Erythroblast (primary cell): ENCODE data around the gene TRPM5.

Experiments
- DNase-seq, 2 experiments: peaks; one replicate each; lab custom pipeline; 2025; lab: John Stamatoyannopoulos, UW
- GATA1 ChIP-seq: IDR thresholded peaks from 2 replicates; pipeline ENCODE4 v1.6.1; 2011; ENCODE audit warnings: low read depth, mild to moderate bottlenecking, control low read depth, low read length, moderate library complexity
- POLR2A ChIP-seq: IDR thresholded peaks from 2 replicates; pipeline ENCODE4 v1.6.1; 2011; ENCODE audit warnings: mild to moderate bottlenecking, low read length

Gene TRPM5

GRCh38 chr11:2475136-2475918 is 31.0 kb upstream of the TRPM5 start:
- TF ChIP-seq POLR2A (no peak), GATA1 (no peak)
- DNase-seq = no peak

GRCh38 chr11:2474059-2474901 is 30.0 kb upstream of the TRPM5 start:
- TF ChIP-seq GATA1 (no peak), POLR2A (no peak)
- no peak for DNase-seq

GRCh38 chr11:2473361-2474058 is 29.2 kb upstream of the TRPM5 start:
- TF ChIP-seq GATA1 = no peak
- TF ChIP-seq POLR2A = no peak
- no peak for DNase-seq

- no peak for TF ChIP-seq GATA1
- DNase-seq = no peak
Observed at GRCh38 chr11:2472428-2473186, 28.3 kb upstream of the TRPM5 start.

- TF ChIP-seq GATA1 (no peak), POLR2A (no peak)
- DNase-seq = no peak
Observed at GRCh38 chr11:2471804-2472096, 27.4 kb upstream of the TRPM5 start.

- TF ChIP-seq GATA1 = no peak
- no peak for TF ChIP-seq POLR2A
- DNase-seq = no peak
Observed at GRCh38 chr11:2471048-2471803, 26.9 kb upstream of the TRPM5 start.

GRCh38 chr11:2470495-2470894 is 26.2 kb upstream of the TRPM5 start:
- TF ChIP-seq POLR2A (no peak), GATA1 (no peak)
- no peak for DNase-seq

- TF ChIP-seq GATA1 (no peak), POLR2A (no peak)
- DNase-seq = no peak
Observed at GRCh38 chr11:2468363-2469235, 24.3 kb upstream of the TRPM5 start.

GRCh38 chr11:2467695-2468055 is 23.4 kb upstream of the TRPM5 start:
- no peak for DNase-seq
- no peak for TF ChIP-seq POLR2A
- TF ChIP-seq GATA1 = no peak

- no peak for DNase-seq
- TF ChIP-seq POLR2A (no peak), GATA1 (no peak)
Observed at GRCh38 chr11:2466869-2467694, 22.8 kb upstream of the TRPM5 start.
